ENCODE measurements around the gene FPR1. TPM values are rescaled to one million over a fixed set of nuclear protein-coding genes. Genes with fewer than 3 reads are reported as not detected.

The FPR1 gene
- total RNA-seq, 1 experiment from 2014 or later: 13.2 TPM

GRCh38 chr19:51737389-51737788, 14.3 kb downstream of the FPR1 start:
- DNase-seq (ENCODE audit: low read depth): no peak

GRCh38 chr19:51735759-51736449, 15.8 kb downstream of the FPR1 start:
- peak; percentile 98 for DNase-seq (ENCODE audit: low read depth)

GRCh38 chr19:51733742-51734522, 17.7 kb downstream of the FPR1 start:
- no peak for DNase-seq (ENCODE audit: low read depth)

- peak; percentile 83 for DNase-seq (ENCODE audit: low read depth)
Measured at GRCh38 chr19:51729781-51730180, 21.9 kb downstream of the FPR1 start.

- DNase-seq (ENCODE audit: low read depth): peak; percentile 92
Measured at GRCh38 chr19:51727349-51727880, 24.3 kb downstream of the FPR1 start.

GRCh38 chr19:51726049-51726448, 25.6 kb downstream of the FPR1 start:
- DNase-seq (ENCODE audit: low read depth): peak; percentile 96

GRCh38 chr19:51724543-51724942, 27.1 kb downstream of the FPR1 start:
- DNase-seq (ENCODE audit: low read depth): peak; percentile 58

- no peak for DNase-seq (ENCODE audit: low read depth)
Measured at GRCh38 chr19:51722492-51722891, 29.2 kb downstream of the FPR1 start.

- DNase-seq (ENCODE audit: low read depth): no peak
Measured at GRCh38 chr19:51721905-51722304, 29.8 kb downstream of the FPR1 start.

- no peak for DNase-seq (ENCODE audit: low read depth)
Measured at GRCh38 chr19:51719251-51719988, 32.3 kb downstream of the FPR1 start.

- DNase-seq (ENCODE audit: low read depth): no peak
Measured at GRCh38 chr19:51716925-51717324, 34.8 kb downstream of the FPR1 start.

- DNase-seq (ENCODE audit: low read depth): no peak
Measured at GRCh38 chr19:51715850-51716249, 35.8 kb downstream of the FPR1 start.

- DNase-seq (ENCODE audit: low read depth): peak; percentile 34
Measured at GRCh38 chr19:51714848-51715247, 36.8 kb downstream of the FPR1 start.

GRCh38 chr19:51713319-51714285, 38.1 kb downstream of the FPR1 start:
- DNase-seq (ENCODE audit: low read depth): no peak

- DNase-seq (ENCODE audit: low read depth): peak; percentile 65
Measured at GRCh38 chr19:51712461-51713081, 39.1 kb downstream of the FPR1 start.

GRCh38 chr19:51711702-51712101, 40.0 kb downstream of the FPR1 start:
- no peak for DNase-seq (ENCODE audit: low read depth)

- DNase-seq (ENCODE audit: low read depth): peak; percentile 55
Measured at GRCh38 chr19:51710163-51710562, 41.5 kb downstream of the FPR1 start.

GRCh38 chr19:51709575-51709974, 42.1 kb downstream of the FPR1 start:
- no peak for DNase-seq (ENCODE audit: low read depth)

GRCh38 chr19:51708811-51709210, 42.9 kb downstream of the FPR1 start:
- DNase-seq (ENCODE audit: low read depth): peak; percentile 61

GRCh38 chr19:51706885-51707284, 44.8 kb downstream of the FPR1 start:
- DNase-seq (ENCODE audit: low read depth): no peak

GRCh38 chr19:51706296-51706695, 45.4 kb downstream of the FPR1 start:
- no peak for DNase-seq (ENCODE audit: low read depth)
